Tibial nerve (tissue), 4 donors: Measurements from ENCODE around the gene NNAT.
"Not testable (repeated sequence)": the region's sequence is repeated elsewhere in the genome, so short reads cannot be mapped to it uniquely, and the experiment has no call there.

Experiments
- CTCF ChIP-seq, 5 experiments: fragments of 200-600 bp in 3 of 5; fragments of 450-650 bp in 2 of 5; sonication (generic) in 3 of 5; IDR thresholded peaks; one replicate each; pipeline ENCODE4 v1.5.1; 2016 to 2019; ENCODE audit warnings: antibody characterized with exemption in 5 of 5, mild to moderate bottlenecking in 3 of 5, moderate library complexity in 2 of 5
- EP300 ChIP-seq, 2 donors: sonication (generic); formaldehyde crosslinking; IDR thresholded peaks; one replicate each; pipeline ENCODE4 v1.6.1; 2017; ENCODE audit warnings: antibody characterized with exemption in 2 of 2, mild to moderate bottlenecking in 1 of 2

- TF ChIP-seq CTCF, EP300 (IDR thresholded peaks at IDR 0.05): not testable (repeated sequence)
These were observed 33.8 kb downstream of the NNAT start for GRCh38 chr20:37554721-37555298.
